Measurements from ENCODE around the gene RALY.

- TF ChIP-seq RAD21 (conservative IDR thresholded peaks at IDR 0.05 in 1 of 2, IDR thresholded peaks at IDR 0.05 in 1 of 2) (no peak), ESRRA (IDR thresholded peaks at IDR 0.05; ENCODE audit: borderline replicate concordance, low read length) (no peak), POLR2A (IDR thresholded peaks at IDR 0.05; ENCODE audit: low read length) (no peak), CTCF (IDR thresholded peaks at IDR 0.05) (no peak), SMC3 (IDR thresholded peaks at IDR 0.05) (no peak), HDAC2 (IDR thresholded peaks at IDR 0.05) (no peak), MYC (IDR thresholded peaks at IDR 0.05; ENCODE audit: borderline replicate concordance, low read length) (no peak), GATA3 (IDR thresholded peaks at IDR 0.05; ENCODE audit: borderline replicate concordance) (no peak), ZSCAN20 (CRISPR knock-in tag; IDR thresholded peaks at IDR 0.05) (no peak), RFX5 (IDR thresholded peaks at IDR 0.05) (no peak), MAX (IDR thresholded peaks at IDR 0.05) (no peak), HOXA7 (CRISPR knock-in tag; IDR thresholded peaks at IDR 0.05) (no peak), NR3C1 (IDR thresholded peaks at IDR 0.05) (no peak)
- TF ChIP-seq, protein P1, sequence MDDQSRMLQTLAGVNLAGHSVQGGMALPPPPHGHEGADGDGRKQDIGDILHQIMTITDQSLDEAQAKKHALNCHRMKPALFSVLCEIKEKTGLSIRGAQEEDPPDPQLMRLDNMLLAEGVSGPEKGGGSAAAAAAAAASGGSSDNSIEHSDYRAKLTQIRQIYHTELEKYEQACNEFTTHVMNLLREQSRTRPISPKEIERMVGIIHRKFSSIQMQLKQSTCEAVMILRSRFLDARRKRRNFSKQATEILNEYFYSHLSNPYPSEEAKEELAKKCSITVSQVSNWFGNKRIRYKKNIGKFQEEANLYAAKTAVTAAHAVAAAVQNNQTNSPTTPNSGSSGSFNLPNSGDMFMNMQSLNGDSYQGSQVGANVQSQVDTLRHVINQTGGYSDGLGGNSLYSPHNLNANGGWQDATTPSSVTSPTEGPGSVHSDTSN (IDR thresholded peaks at IDR 0.05), result no peak
Measured at GRCh38 chr20:34012735-34013134, 19.0 kb downstream of the RALY start.
